ENCODE results near the gene WFDC6.

Gene WFDC6

GRCh38 chr20:45515147-45515913 lies 24.0 kb downstream of the WFDC6 start, which contains the start of gene SPINT3:
Gene SPINT3 (minus strand): TSS chr20:45515622. CDS start chr20:45515608, 14 bp downstream.
- DNase-seq, result no peak

- DNase-seq, result no peak
Observed at GRCh38 chr20:45510242-45510862, 28.9 kb downstream of the WFDC6 start.

- no peak for DNase-seq
Observed at GRCh38 chr20:45509091-45509490, 30.2 kb downstream of the WFDC6 start.

- DNase-seq, result no peak
Observed at GRCh38 chr20:45508068-45508886, 31.0 kb downstream of the WFDC6 start.

GRCh38 chr20:45507011-45507820 lies 32.1 kb downstream of the WFDC6 start:
- DNase-seq, result no peak

GRCh38 chr20:45506398-45506797 lies 32.9 kb downstream of the WFDC6 start:
- DNase-seq, result no peak

GRCh38 chr20:45503403-45503802 lies 35.9 kb downstream of the WFDC6 start:
- no peak for DNase-seq

GRCh38 chr20:45502561-45502960 lies 36.7 kb downstream of the WFDC6 start:
- no peak for DNase-seq

- no peak for DNase-seq
Observed at GRCh38 chr20:45501600-45501999, 37.7 kb downstream of the WFDC6 start.

GRCh38 chr20:45500022-45500421 lies 39.3 kb downstream of the WFDC6 start:
- DNase-seq, result no peak

- no peak for DNase-seq
Observed at GRCh38 chr20:45497971-45498494, 41.2 kb downstream of the WFDC6 start.

GRCh38 chr20:45496166-45496565 lies 43.1 kb downstream of the WFDC6 start:
- DNase-seq, result no peak

- DNase-seq, result no peak
Observed at GRCh38 chr20:45495501-45495941, 43.8 kb downstream of the WFDC6 start.

- peak; percentile 42 for DNase-seq
Observed at GRCh38 chr20:45489083-45489531, 50.2 kb downstream of the WFDC6 start.

- no peak for DNase-seq
Observed at GRCh38 chr20:45487231-45487635, 52.0 kb downstream of the WFDC6 start.

GRCh38 chr20:45485388-45485787 lies 53.9 kb downstream of the WFDC6 start:
- DNase-seq, result no peak

- DNase-seq, result no peak
Observed at GRCh38 chr20:45484676-45485075, 54.6 kb downstream of the WFDC6 start.
